Hematopoietic multipotent progenitor cell treated with erythropoietin and hydrocortisone succinate and interleukin-3 and kit ligand, for 6 days (in vitro differentiated cells): ENCODE measurements around the gene SON.
"Not testable (repeated sequence)": the region's sequence is repeated elsewhere in the genome, so short reads cannot be mapped to it uniquely, and the experiment has no call there.

ENCODE experiments used
- DNase-seq: peaks from one replicate; pipeline ENCODE4 v3.0.0-alpha.2; 2015

SON gene

DNA sequence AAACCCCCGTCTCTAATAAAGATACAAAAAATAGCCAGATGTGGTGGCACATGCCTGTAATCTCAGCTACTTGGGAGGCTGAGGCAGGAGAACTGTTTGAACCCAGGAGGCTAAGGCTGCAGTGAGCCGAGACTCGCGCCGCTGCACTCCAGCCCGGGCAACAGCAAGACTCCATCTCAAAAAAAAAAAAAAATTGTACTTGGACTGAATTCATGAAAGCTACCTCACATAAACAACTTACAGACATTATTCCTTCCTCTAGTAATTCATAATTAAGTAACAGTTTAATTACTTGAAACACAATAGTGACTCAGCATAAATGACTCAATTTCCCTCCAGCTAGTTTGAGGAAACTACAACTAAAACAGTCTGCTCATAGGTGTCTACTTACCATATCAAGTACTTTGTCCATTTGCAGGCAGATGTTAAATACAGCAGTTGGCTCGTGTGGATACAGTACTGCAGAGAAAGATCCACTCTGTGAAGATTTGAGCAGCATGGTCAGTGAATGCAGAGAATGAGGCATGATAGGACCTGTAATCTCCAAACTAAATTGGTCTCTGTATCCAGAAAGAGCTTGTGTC is 36.2 kb downstream of the SON start:
- peak; percentile 52 for DNase-seq

DNA sequence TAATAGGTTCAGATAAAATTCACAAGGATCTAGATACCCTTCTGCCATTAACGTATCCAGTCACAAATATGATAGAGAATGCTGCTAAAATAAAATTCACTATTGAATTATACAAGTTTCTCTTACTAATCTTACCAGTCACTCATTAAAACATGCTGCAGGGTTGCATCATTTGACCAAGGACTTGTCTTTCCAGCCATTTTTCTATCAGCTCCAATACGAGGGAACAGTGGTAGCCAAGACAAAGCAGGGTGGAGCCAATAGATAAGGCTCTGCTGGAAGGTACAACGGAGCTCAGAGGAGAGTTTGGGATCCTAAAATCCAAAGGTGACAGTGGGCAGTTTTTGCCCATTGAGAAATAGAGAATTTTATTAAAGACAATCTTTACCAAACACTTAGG is 41.6 kb downstream of the SON start:
- peak; percentile 57 for DNase-seq

DNA sequence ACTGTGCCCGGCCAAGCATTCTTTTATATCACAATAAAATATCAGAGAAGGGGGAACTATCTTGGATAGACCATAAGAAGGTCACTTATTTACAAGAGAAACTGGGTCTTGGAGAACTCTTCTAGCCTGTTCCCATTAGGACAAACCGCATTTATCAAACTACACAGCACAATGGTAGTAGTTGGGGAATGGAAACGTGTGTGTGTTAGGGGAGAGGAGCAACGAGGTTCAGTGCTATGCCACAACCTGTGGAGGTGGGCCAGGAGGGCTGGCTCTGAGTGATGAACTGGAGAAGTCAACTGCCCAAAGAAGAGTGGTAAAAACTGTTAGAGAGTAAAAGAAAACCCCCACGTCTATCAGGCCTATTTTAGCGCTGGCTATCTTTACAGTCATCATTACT is 44.1 kb downstream of the SON start:
- DNase-seq = peak; percentile 21

DNA sequence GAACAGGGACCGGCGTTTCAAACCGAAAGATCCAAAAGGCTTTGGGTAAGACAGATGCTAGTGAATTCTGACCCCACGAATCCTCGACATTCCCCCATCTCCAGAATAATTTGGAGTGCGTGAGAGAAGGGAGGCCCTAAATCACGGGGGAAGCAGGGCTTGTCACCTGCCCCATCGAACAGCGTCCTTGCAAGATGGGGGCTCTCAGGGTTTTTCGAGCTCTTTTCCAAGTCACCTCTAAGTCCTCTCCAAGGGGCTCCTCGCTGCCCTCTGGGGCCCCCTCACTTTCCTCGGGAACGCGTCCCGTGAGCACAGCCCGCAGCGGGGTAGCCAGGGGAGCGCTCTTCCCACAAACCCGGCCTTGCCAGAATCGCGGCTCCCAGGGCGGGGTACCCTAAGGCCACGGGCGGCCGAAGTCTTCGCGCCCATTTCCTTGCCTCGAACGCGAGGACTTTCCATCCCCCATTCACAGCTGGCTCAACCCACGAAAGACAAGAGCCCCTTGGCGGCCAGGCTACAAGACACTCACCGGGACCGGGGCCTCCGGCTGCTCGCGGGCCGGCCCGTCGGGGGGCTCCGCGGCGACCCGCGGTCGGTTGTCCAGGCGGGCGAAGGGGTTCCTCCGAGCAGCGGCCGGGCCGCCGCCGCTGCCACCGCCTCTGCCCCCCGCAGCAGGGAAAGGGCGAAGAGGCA is 45.1 kb downstream of the SON start:
- DNase-seq = peak; percentile 72

DNA sequence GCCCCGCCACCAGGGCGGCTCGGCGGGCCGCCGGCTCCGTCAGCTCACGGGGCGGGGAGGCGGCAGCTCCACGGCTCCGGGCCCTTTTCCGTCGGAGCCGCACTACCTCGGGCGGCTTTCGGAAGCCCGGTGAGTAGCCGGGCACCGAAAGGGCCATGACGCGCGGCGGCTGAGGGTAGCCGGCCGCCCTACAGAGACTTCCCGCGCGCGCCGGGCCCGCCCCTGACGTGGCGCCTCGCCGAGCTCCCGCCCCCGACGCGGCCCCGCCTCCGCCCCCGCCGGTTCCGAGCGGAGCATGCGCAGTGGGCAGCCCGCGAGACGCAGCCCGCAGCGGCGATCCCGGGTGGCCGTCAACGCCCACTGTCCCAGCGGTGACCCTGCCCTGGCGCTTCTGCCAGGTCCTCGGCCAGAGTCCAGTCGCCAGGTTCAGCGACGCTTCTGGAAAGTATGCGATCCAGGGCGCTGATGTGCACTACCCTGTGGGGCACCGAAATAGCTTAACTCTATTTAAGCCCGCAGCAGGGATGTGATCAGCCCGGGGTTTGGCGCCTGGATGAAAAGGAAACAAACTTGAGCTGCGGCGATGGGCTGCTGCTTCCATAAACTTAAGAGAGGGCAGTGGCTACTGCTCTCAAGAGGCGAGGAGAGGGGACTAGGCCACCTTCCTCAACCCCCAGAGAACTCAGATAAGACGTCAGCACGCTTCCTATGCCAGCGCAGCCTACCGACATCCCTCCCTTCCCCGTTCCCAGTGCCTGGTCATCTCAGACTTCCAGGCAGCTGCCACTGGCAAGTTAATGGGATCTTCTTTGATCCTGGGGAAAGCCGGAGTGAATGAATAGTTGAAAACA is 45.9 kb downstream of the SON start, which contains the start of gene DONSON:
TSS of gene DONSON (minus strand) at position 200 of the 851 bp plus-strand sequence. CDS start at position 157, 43 bp downstream.
- DNase-seq = peak; percentile 92

DNA sequence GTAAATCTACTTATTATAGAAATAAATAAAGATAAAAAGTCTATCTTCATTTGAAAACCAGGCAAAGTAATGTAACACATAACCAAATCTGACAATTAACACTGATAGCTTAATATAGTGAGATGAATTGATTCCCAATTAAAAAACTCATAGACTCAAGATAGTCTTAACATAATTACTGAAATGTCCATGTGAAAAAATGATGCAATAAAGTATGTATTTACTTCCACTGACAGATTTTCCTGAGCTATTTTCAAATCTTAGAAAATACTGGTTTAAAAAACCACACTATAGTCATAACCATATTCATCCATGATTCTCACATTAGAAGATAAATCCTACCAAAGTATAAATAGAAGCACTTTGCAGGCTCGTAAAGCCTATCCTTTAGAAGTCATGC is 55.2 kb downstream of the SON start:
- no peak for DNase-seq

DNA sequence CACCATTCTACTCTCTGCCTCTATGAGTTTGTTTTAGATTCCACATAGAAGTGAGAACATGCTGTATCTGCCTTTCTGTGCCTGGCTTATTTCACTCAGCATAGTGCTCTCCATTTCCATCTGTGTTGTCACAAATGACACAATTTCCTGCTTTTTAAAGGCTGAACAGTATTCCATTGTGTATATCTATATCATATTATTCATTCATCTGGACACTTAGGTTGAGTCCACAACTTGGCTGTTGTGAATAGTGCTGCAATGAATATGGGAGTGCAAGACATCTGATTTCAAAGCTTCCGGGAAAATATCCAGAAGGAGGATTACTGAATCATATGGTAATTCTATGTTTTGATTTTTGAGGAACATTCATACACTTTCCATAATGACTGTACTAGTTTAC is 65.7 kb downstream of the SON start:
- DNase-seq = no peak

DNA sequence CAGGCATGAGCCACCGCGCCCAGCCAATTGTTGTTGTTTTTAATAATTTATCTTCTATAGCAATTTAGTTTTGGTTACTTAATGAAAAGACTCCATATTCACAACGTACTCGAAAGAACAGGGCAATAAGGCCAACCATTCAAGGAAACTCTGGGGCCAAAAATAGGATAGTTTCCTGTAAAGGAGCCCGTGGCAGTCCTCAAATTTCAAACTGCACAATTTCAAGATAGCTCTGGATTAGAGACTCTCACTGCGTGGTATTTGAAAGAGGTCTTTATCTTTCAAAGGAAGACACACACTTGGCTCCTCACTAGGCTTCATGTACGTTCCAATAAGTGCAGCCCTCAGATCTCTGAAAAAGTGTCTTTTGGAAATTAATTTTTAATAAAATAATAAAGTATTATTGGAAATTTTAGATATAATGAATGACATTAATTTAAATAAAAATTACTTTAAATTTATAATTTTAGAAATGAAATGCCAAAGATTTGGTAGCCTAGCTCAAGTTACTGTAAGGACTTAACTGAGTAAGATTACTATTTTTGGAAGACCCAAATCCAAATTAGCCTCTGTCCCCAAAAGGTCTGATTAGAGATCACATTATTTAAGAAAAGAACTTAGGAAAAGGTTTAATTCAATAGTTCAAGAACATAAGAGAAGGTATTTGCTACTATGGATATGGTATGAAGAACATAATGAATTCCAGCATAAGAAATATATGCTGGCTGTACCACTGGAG is 68.3 kb downstream of the SON start:
- no peak for DNase-seq

DNA sequence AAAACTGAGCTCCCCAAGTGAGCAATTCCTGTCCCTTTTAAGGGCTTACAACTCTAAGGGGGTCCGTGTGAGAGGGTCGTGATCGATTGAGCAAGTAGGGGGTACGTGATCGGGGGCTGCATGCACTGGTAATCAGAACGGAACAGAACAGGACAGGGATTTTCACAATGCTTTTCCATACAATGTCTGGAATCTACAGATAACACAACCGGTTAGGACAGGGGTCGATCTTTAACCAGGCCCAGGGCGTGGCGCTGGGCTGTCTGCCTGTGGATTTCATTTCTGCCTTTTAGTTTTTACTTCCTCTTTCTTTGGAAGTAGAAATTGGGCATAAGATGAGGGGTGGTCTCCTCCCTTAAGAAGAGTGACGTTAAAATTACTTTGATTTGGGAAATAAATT is 74.7 kb downstream of the SON start:
- peak; percentile 35 for DNase-seq

DNA sequence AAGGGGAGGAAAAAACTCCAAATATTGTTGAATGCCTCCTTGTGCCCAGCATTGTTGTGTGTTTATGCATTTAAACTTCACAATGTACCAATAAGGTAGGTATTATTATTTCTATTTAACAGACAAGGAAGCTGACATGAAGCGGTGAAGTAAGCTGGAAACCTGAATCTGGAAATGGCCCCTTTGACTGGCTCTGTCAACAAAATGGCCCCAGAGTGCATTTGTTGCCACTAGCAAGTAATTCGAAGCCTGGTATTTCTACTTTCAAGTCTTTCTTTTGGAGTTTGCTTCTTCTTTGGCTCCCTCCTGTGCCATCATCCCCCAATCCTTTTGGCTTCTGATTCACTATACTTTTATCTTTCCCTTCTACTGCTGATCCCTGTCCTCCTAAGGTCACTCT is 75.6 kb downstream of the SON start:
- DNase-seq = no peak

DNA sequence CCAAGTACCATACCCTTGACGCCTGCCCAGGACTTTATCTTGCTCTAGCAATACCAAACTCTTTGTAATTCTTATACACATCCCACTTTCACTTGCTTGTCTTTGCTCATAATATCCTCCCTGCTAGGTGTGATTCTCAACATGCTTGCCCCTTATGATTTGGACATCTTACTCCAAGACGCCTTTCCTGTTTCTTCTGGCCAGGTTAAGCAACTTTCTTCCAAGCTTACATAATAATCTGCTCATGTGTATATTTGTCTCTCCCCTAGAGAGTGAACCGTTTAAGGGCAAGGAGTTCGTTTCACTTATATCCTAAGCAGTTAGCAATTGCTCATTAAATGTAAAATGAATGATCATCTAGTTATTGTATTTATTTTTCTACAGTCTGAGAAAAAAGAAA is 76.9 kb downstream of the SON start:
- peak; percentile 9 for DNase-seq

DNA sequence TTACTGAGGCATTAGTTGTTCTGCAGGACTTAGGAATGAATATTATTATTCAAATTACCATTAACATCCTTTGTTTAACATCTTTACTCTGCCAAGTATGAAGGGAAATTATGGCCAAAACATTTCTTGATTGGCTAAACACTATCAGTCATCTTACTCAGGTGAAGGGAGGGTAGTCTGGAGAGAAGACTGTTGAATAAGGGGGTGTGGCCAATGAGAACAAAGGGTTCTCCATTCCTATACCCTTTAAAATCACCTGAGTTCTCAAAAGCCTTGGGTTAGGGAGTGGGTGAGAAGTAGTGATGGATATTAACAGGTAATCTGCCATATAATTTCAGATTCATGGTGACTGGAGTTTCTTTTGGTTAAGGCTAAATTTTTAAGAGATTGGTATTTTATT is 79.4 kb downstream of the SON start:
- DNase-seq = no peak

DNA sequence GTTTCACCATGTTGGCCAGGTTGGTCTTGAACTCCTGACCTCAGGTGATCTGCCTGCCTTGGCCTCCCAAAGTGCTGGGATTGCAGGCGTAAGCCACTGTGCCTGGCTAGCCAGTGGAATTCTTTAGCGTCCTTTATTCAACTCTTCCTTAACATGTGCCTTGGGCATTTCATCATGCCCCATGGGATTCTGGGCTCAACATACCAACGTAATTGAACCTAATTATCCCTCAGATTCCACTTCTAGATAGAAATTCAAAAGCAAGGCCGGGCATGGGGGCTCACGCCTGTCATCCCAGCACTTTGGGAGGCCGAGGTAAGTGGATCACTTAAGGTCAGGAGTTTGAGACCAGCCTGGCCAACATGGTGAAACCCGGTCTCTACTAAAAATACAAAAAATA is 83.3 kb downstream of the SON start:
- not testable (repeated sequence) for DNase-seq
